Glutamatergic neuron (in vitro differentiated cells): ENCODE data around the gene RASL10A. TPM values are rescaled to one million over a fixed set of nuclear protein-coding genes. Genes with fewer than 3 reads are reported as not detected.

Experiments used
- DNase-seq: peaks from one replicate; pipeline ENCODE4 v3.0.0; 2022
- H3K27ac Mint-ChIP-seq: one replicate; pipeline ENCODE4 v1.8.0; 2020; ENCODE audit warnings: mild to moderate bottlenecking, mixed read lengths, inconsistent platforms; ENCODE audit not compliant: unreplicated experiment
- H3K27me3 Mint-ChIP-seq: one replicate; pipeline ENCODE4 v1.8.0; 2020; ENCODE audit warnings: mild to moderate bottlenecking, moderate library complexity, mixed read lengths, inconsistent platforms; ENCODE audit not compliant: unreplicated experiment
- H3K36me3 Mint-ChIP-seq: one replicate; pipeline ENCODE4 v1.8.0; 2020; ENCODE audit warnings: mild to moderate bottlenecking, mixed read lengths, inconsistent platforms; ENCODE audit not compliant: unreplicated experiment
- H3K4me1 Mint-ChIP-seq: one replicate; pipeline ENCODE4 v1.8.0; 2020; ENCODE audit warnings: mild to moderate bottlenecking, low read depth, mixed read lengths, inconsistent platforms; ENCODE audit not compliant: unreplicated experiment
- H3K4me3 Mint-ChIP-seq: one replicate; pipeline ENCODE4 v1.8.0; 2020; ENCODE audit warnings: mild to moderate bottlenecking, mixed read lengths, inconsistent platforms; ENCODE audit not compliant: unreplicated experiment
- H3K9me3 Mint-ChIP-seq: one replicate; pipeline ENCODE4 v1.8.0; 2020; ENCODE audit warnings: mild to moderate bottlenecking, moderate library complexity, mixed read lengths, inconsistent platforms; ENCODE audit not compliant: unreplicated experiment
- CTCF ChIP-seq: fragments of 200-600 bp; sonication (generic); IDR thresholded peaks from one replicate; pipeline ENCODE4 v1.5.0; 2021; ENCODE audit not compliant: partially characterized antibody, unreplicated experiment
- total RNA-seq: library from RNA; stranded (reverse); fragmentation: NEBNext Ultra II Directional; extraction: Animal tissue kit (Norgen Biotek cat#: 25700); gene quantifications from one replicate; pipeline ENCODE4 v1.2.1, GENCODE V29; 2021; ENCODE audit not compliant: unreplicated experiment

Gene RASL10A
- total RNA-seq, 1 donor from 2014 or later = 1.3 TPM

GRCh38 chr22:29317827-29318454 lies 2.4 kb upstream of the RASL10A start:
- peaks cover 19% of the 10 kb centered on the region for H3K27me3 Mint-ChIP-seq
- H3K9me3 Mint-ChIP-seq = peaks cover 7% of the 10 kb centered on the region

GRCh38 chr22:29316141-29316828 lies 788 bp upstream of the RASL10A start:
- H3K9me3 Mint-ChIP-seq = peaks cover 6% of the 10 kb centered on the region
- H3K27ac Mint-ChIP-seq = peak overlapping the region; percentile 3
- no peak for DNase-seq
- H3K27me3 Mint-ChIP-seq = peaks cover 22% of the 10 kb centered on the region
- H3K4me1 Mint-ChIP-seq = peaks cover 11% of the 10 kb centered on the region
- peaks cover 16% of the 10 kb centered on the region for H3K36me3 Mint-ChIP-seq
- H3K4me3 Mint-ChIP-seq = peak overlapping the region; percentile 35
- no peak for TF ChIP-seq CTCF

More at GRCh38 chr22:29317827-29318454, 2.4 kb upstream of the RASL10A start:
- no peak overlapping the region for H3K4me3 Mint-ChIP-seq
- no peak for TF ChIP-seq CTCF
- no peak overlapping the region for H3K27ac Mint-ChIP-seq
- H3K4me1 Mint-ChIP-seq = peaks cover 10% of the 10 kb centered on the region
- H3K36me3 Mint-ChIP-seq = peaks cover 16% of the 10 kb centered on the region
- DNase-seq = no peak

- peak overlapping the region; percentile 79 for H3K4me3 Mint-ChIP-seq
- H3K9me3 Mint-ChIP-seq = peaks cover 6% of the 10 kb centered on the region
- peaks cover 22% of the 10 kb centered on the region for H3K27me3 Mint-ChIP-seq
- no peak for TF ChIP-seq CTCF
- no peak for DNase-seq
- H3K27ac Mint-ChIP-seq = peak overlapping the region; percentile 55
- H3K4me1 Mint-ChIP-seq = peaks cover 13% of the 10 kb centered on the region
- peaks cover 16% of the 10 kb centered on the region for H3K36me3 Mint-ChIP-seq
Measured at GRCh38 chr22:29314537-29315285, 786 bp downstream of the RASL10A start.

- Mint-ChIP-seq H3K4me1 (peaks cover 13% of the 10 kb centered on the region), H3K4me3 (peak overlapping the region; percentile 79), H3K9me3 (peaks cover 6% of the 10 kb centered on the region), H3K27ac (peak overlapping the region; percentile 55), H3K27me3 (peaks cover 22% of the 10 kb centered on the region), H3K36me3 (peaks cover 16% of the 10 kb centered on the region)
- no peak for TF ChIP-seq CTCF
- no peak for DNase-seq
Measured at GRCh38 chr22:29313576-29314466, 1.7 kb downstream of the RASL10A start.
